ENCODE measurements around the gene LTF.
"Not testable (repeated sequence)": the region's sequence is repeated elsewhere in the genome, so short reads cannot be mapped to it uniquely, and the experiment has no call there.

LTF gene

GRCh38 chr3:46409739-46410489, 54.8 kb downstream of the LTF start:
- no peak for DNase-seq

GRCh38 chr3:46408853-46409252, 55.9 kb downstream of the LTF start:
- DNase-seq, result no peak

GRCh38 chr3:46407970-46408369, 56.7 kb downstream of the LTF start:
- DNase-seq, result no peak

GRCh38 chr3:46406788-46407611, 57.7 kb downstream of the LTF start, which contains the start of the genes CCR5AS and CCRL2:
Gene CCR5AS (minus strand): TSS chr3:46407066.
Gene CCRL2 (plus strand): TSS chr3:46407259. CDS start chr3:46408080, 821 bp downstream.
- peak; percentile 56 for DNase-seq

- DNase-seq, result no peak
Measured at GRCh38 chr3:46406443-46406787, 58.3 kb downstream of the LTF start.

- no peak for DNase-seq
Measured at GRCh38 chr3:46405301-46406019, 59.2 kb downstream of the LTF start.

- not testable (repeated sequence) for DNase-seq
Measured at GRCh38 chr3:46402902-46403301, 61.8 kb downstream of the LTF start.

GRCh38 chr3:46401579-46401978, 63.1 kb downstream of the LTF start:
- no peak for DNase-seq

GRCh38 chr3:46400846-46401245, 63.9 kb downstream of the LTF start:
- DNase-seq, result no peak

GRCh38 chr3:46400000-46400734, 64.5 kb downstream of the LTF start:
- no peak for DNase-seq

- DNase-seq, result no peak
Measured at GRCh38 chr3:46399557-46399956, 65.1 kb downstream of the LTF start.

GRCh38 chr3:46399098-46399497, 65.6 kb downstream of the LTF start:
- DNase-seq, result no peak

GRCh38 chr3:46398186-46398955, 66.3 kb downstream of the LTF start:
- DNase-seq, result no peak

- DNase-seq, result no peak
Measured at GRCh38 chr3:46397111-46397510, 67.6 kb downstream of the LTF start.

GRCh38 chr3:46395766-46396530, 68.8 kb downstream of the LTF start:
- DNase-seq, result no peak

GRCh38 chr3:46395210-46395661, 69.5 kb downstream of the LTF start:
- no peak for DNase-seq

- no peak for DNase-seq
Measured at GRCh38 chr3:46393554-46394434, 70.9 kb downstream of the LTF start.

- no peak for DNase-seq
Measured at GRCh38 chr3:46393011-46393410, 71.7 kb downstream of the LTF start.

GRCh38 chr3:46391526-46391925, 73.2 kb downstream of the LTF start:
- not testable (repeated sequence) for DNase-seq

- no peak for DNase-seq
Measured at GRCh38 chr3:46389306-46389705, 75.4 kb downstream of the LTF start.

All from activated CD4-positive, CD25-positive, alpha-beta regulatory T cell treated with anti-CD3 and anti-CD28 coated beads, Interleukin-2, amount 50 U/mL, for 72 hours (primary cell).